Astrocyte of the spinal cord (primary cell): ENCODE measurements around the gene CXXC5.

Source experiments
- DNase-seq: peaks from one replicate; pipeline ENCODE4 v3.0.0; 2011; ENCODE audit warnings: low read depth, low spot score
- H3K4me3 ChIP-seq: 2 replicates; pipeline ENCODE4 v1.5.1; 2011; ENCODE audit warnings: low read depth, mild to moderate bottlenecking, low read length, moderate library complexity
- in situ Hi-C: cut with HindIII; loops from 2 replicates; pipeline ENCODE4 v1.10.0; 2017; ENCODE audit warnings: low sequenced_read_pairs
- TF ChIP-seq, protein P1 (sequence below): IDR thresholded peaks from 2 replicates; pipeline ENCODE4 v1.5.1; 2012; ENCODE audit warnings: low read depth, mild to moderate bottlenecking, low read length, inconsistent platforms

CXXC5 gene

DNA sequence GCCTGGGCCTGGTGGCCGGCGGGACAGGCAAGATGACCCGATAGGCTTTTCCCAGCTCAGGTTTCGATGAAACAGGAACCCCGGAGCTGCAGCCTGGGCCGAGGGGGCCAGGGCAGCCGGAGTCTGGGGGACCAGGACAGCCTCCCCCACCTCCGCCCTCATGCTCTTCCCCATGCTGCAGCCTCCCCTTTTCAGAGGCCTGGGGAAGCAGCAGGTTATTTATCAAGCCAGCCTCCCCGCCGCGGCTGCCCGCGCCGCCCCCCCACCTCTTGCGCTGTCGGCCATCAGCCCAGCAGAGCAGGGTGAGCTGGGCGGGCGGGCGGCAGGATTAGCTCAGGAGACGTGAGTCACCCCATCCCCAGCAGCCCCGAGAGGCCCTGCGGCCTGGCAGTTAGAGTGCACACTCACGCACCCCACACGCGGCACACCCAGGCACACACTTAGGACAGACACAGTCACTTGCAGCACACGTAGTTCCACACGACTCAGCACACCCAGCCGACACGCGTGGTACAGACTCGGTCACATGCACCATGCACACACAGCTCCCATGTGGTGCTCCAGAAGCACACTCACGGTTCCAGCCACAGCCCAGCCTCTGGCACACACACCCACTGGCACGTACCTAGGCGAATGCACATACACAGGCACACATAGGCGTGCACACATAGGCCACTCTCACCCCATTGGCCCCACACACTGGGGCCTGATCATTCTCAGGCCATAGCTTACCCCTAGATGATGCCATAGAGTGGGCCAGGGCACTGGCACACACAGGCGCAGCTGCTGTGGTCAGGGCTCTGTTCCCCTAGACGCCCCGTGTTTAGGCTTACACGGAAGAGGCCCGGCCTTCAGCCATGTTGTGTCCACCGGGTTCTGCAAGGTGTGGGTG is 13.0 kb downstream of the CXXC5 start:
- in situ Hi-C loops = no loop called here
- H3K4me3 ChIP-seq = no peak overlapping the region
- TF ChIP-seq, protein P1, sequence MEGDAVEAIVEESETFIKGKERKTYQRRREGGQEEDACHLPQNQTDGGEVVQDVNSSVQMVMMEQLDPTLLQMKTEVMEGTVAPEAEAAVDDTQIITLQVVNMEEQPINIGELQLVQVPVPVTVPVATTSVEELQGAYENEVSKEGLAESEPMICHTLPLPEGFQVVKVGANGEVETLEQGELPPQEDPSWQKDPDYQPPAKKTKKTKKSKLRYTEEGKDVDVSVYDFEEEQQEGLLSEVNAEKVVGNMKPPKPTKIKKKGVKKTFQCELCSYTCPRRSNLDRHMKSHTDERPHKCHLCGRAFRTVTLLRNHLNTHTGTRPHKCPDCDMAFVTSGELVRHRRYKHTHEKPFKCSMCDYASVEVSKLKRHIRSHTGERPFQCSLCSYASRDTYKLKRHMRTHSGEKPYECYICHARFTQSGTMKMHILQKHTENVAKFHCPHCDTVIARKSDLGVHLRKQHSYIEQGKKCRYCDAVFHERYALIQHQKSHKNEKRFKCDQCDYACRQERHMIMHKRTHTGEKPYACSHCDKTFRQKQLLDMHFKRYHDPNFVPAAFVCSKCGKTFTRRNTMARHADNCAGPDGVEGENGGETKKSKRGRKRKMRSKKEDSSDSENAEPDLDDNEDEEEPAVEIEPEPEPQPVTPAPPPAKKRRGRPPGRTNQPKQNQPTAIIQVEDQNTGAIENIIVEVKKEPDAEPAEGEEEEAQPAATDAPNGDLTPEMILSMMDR = no peak
- DNase-seq = peak; percentile 97

GRCh38 chr5:139662617-139663016 is 14.5 kb downstream of the CXXC5 start:
- in situ Hi-C loops = no loop called here
- no peak for DNase-seq
- TF ChIP-seq, protein P1 = no peak
- H3K4me3 ChIP-seq = no peak overlapping the region

GRCh38 chr5:139663207-139664085 is 15.3 kb downstream of the CXXC5 start:
- no peak for DNase-seq
- H3K4me3 ChIP-seq = no peak overlapping the region
- TF ChIP-seq, protein P1 = no peak
- in situ Hi-C loops = no loop called here

DNA sequence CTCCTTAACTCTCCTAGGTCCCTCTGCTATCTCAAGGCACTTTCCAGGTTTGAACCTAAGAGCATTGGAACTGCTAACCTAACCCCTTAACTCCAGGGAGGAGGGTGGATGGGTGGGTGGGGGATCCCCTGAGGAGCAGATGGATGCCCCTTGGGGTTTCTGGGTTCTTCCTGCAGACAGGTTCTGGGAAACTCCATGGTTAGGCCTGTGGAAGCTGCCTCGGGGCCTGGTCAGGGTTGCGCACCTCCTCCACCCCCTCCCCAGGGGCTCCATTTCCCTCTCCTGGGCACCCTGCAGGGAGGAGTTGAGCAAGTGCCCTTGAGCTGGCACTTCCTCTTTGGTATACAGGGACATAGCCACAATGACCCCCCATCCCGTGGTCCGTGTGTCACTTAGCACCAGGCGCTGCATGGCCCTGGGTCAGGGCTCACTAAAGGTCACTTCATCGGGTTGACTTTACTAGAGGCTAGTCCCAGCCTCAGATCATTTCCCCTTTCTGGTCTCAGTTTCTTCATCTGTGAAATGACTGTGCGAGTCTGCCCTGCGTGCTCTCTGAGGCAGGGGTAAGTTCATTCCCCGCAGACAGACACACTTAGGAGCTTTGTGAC is 16.0 kb downstream of the CXXC5 start:
- TF ChIP-seq, protein P1 = no peak
- no peak overlapping the region for H3K4me3 ChIP-seq
- in situ Hi-C loops = no loop called here
- no peak for DNase-seq

- in situ Hi-C loops = no loop called here
- no peak for DNase-seq
- TF ChIP-seq, protein P1 = no peak
- H3K4me3 ChIP-seq = no peak overlapping the region
These were observed 16.7 kb downstream of the CXXC5 start for GRCh38 chr5:139664727-139665351.

DNA sequence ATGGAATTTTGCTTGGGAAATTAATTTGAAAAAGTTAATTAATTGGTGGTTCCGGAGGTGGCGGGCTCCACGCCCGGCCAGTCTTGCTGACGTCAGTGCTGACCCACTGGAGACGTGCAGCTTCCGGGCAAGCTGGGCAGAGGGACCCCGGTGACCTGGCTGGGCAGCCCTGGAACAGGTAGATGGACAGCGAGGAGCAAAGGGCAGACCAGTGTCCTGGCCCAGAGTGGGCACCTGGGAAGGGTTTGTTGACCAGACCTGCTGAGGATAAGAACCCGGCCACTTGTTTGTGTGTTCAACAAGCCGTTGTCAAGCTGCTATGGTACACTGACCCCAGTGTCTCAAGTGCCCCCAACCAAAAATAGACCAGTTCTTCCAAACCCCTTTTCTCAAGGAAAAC is 17.5 kb downstream of the CXXC5 start:
- TF ChIP-seq, protein P1 = no peak
- in situ Hi-C loops = no loop called here

More for the DNA sequence above, 17.5 kb downstream of the CXXC5 start:
- H3K4me3 ChIP-seq = no peak overlapping the region
- DNase-seq = no peak
